Stimulated activated CD8-positive, alpha-beta memory T cell treated with anti-CD3 and anti-CD28 coated beads, Interleukin-7, amount 100 ng/mL, for 1 hour (primary cell): Measurements from ENCODE around the gene KRTAP19-5.
"Not testable (repeated sequence)": the region's sequence is repeated elsewhere in the genome, so short reads cannot be mapped to it uniquely, and the experiment has no call there.

ENCODE experiments used
- DNase-seq, 2 donors: peaks; one replicate each; pipeline ENCODE4 v3.0.0-alpha.2; 2020; ENCODE audit warnings: low read depth in 2 of 2

The KRTAP19-5 gene

DNA sequence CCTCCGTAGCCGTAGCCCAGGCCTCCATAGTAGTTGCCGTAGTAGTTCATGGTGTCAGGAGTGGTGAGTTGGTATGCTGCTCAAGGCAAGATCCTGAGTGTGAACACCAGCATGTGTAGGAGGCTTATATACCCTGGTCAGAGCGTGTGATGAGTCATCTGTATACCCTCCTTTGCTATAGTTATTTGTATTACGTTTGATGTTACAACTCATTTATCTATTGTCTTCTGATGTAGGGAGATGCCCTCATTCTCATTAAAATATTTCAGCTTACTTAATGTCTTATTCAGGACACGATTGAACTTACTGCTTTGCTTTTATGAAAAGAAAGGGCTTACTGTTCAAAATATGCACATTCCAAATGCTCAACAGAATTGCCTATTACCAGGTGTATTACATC is at the start of gene KRTAP19-5:
KRTAP19-5 (minus strand) TSS at position 101 of the 400 bp plus-strand sequence; CDS start at position 50, 51 bp downstream.
- no peak for DNase-seq

DNA sequence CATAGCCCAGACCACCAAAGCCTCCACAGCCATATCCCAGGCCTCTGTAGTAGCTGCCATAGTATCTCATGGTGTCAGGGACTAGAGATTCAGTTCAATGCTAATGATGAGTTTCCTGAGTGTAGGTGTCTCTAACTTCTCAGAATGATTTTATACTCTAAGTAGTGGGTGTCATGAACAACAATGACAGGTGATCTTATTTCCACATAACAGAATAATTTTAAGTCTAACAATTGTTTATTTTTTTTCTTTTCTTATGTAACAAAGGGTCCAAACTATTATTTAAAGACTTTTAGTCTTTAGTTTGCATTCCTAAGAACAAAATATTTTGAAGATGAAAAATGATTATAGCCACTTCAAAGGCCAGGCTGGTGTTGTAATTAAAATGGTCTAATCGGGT is 39.8 kb upstream of the KRTAP19-5 start, which contains the start of gene KRTAP19-6:
KRTAP19-6 (minus strand) TSS at position 101 of the 400 bp plus-strand sequence; CDS start at position 70, 31 bp downstream.
- DNase-seq = no peak

DNA sequence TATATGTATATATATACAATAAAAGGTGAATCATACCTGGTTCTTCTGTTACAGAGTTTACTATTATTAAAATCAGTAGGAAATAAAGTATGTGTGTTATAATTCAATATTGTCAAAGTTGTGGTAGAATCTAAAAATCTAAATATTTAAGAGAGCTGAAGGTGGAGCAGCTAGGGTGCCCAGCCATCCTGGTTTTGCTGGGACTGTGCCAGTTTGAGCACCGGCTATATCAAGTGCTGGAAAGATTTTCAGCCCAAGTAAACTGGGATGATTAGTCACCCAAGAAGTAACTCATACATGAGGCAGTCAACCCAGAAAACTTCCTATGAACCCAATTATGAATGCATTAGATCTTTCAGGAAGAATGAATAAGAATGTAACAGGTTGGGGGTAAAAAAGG is 16.9 kb upstream of the KRTAP19-5 start:
- no peak for DNase-seq

- no peak for DNase-seq
These were observed 13.7 kb upstream of the KRTAP19-5 start for GRCh38 chr21:30515681-30516080.

DNA sequence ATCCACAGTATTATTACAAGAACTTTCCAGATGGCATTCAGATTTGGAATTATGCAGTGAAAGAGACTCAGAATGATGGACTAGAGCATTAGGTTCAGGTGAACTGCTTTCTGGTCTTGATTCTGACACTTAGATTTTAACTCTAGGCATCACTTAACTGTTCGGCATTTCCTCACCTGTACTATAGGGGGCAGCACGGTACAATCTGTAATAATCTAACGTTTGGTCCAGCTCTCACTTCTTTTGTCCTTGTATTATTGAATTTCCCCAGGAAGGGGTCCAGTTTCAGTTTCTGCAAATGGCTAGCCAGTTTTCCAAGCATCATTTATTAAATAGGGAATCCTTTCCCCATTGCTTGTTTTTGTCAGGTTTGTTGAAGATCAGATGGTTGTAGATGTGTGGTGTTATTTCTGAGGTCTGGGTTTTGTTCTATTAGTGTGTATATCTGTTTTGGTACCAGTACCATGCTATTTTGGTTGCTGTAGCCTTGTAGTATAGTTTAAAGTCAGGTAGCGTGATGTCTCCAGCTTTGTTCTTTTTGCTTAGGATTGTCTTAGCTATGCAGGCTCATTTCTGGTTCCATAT is 3.8 kb upstream of the KRTAP19-5 start:
- not testable (repeated sequence) for DNase-seq

- DNase-seq = no peak
These were observed 4.9 kb downstream of the KRTAP19-5 start, which contains the start of gene KRTAP19-4 for GRCh38 chr21:30497065-30497464. Gene KRTAP19-4, minus strand, starts transcription at chr21:30497165. Its CDS starts 55 bp downstream, at chr21:30497110.

DNA sequence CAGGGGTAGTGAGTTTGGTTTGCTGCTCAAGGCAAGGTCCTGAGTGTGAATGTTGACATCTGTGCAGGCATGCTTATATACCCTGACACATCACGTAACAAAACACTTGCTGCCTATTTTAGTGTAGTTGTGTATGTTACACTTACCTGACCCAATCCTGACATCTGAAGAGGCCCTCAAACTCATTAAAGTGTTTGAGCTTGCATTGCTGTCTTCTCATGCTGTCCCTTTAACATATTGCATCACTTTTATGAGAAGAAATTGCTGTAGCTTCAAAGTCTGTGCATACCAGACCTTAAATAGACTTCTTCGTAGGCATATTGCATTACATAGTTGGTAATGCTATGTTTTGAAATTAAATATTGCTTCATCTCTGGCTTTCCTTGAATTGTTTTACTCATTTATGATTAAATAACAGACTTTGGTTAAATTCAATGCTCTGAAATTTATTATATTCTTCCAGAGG is 9.9 kb downstream of the KRTAP19-5 start, which contains the start of gene KRTAP19-3:
KRTAP19-3 (minus strand) TSS at position 51 of the 466 bp plus-strand sequence. CDS start 56 bp downstream, outside the sequence.
- no peak for DNase-seq

DNA sequence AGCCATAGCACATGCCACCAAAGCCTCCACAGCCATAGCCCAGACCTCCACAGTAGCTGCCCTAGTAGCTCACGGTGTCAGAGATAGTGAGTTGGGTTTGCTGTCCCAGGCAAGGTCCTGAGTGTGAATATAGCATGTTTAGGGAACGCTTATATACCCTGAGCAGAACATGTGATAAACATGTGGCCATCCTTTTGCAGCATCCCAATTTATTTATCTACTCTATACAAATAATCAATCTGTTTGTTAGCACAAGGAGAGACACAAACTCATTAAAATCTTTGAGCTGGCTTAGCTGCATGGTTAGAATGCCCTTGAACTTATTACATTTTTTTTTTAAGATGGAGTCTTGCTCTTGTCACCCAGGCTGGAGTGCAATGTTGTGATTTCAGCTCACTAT is 14.6 kb downstream of the KRTAP19-5 start, which contains the start of gene KRTAP19-2:
KRTAP19-2 (minus strand) TSS at position 101 of the 400 bp plus-strand sequence; CDS start at position 13, 88 bp downstream.
- no peak for DNase-seq

DNA sequence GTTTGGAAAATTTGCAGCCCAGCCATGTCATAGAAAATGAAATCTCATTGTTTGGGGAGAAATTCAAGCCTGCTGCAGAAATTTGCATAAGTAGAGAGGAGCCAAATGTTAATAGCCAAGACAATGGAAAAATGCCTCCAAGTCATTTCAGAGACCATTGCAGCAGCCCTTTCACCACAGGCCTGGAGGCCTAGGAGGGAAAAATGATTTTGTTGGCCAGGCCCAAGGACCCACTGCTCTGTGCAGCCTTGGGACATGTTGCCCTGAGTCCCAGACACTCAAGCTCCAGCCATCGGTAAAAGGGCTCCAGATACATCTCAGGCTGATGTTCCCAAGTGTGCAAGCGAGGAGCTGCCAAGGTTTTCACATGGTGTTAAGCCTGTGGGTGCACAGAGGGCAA is 15.8 kb downstream of the KRTAP19-5 start:
- DNase-seq = no peak

DNA sequence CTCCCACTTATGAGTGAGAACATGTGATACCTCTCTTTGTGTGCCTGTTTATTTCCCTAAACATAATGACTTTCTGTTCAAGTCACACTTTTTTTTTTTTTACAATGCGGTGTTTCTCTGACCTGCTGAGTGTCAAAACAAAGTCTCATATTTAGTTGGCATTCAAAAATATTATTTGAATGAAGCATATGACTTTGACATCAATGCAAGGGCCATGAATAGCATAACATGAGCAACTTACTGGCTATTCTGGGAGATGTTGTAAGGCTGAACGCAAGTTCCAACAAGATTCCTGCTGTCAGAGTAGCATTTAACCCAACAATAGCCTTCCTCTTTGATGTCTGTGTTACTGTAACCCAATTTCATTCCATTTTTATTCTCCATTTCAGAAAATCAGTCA is 19.8 kb downstream of the KRTAP19-5 start:
- no peak for DNase-seq

DNA sequence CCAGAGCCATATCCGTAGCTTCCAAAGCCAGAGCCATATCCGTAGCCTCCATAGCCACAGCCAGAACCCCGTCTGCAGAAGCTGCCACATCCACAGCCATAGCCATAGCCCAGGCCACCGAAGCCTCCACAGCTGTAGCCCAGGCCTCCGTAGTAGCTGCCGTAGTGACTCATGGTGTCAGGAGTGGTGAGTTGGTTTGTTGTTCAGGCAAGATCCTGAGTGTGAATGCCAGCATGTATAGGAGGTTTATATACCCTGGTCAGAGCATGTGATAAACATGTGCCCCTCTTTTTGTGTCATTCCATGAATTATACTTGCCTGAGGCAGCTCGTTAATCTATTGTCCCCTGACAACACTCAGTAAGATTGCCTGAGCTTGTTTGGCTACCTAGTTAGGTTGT is 21.8 kb downstream of the KRTAP19-5 start, which contains the start of gene KRTAP19-1:
KRTAP19-1 (minus strand) TSS at position 223 of the 400 bp plus-strand sequence; CDS start at position 173, 50 bp downstream.
- no peak for DNase-seq

- no peak for DNase-seq
These were observed 22.7 kb downstream of the KRTAP19-5 start for GRCh38 chr21:30479259-30479658.

DNA sequence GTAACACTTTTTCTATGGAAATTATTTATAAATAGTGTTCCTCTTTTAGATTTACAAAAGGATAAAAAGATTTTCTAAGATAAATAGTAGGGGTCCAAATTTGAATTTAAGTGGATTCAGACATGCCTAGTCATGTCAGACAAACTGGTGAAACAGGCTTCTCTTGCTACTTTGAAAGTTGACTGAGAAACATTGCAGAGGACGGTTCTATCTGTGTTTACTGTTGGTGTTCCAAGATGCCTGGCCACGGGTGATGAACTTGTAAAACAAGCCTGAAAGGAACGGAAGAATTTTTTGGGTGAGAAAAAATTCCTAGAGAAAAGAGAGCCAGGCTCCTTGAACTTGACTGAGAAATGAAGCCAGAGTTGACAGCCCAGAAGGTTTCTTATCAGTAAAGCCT is 23.9 kb downstream of the KRTAP19-5 start:
- no peak for DNase-seq

DNA sequence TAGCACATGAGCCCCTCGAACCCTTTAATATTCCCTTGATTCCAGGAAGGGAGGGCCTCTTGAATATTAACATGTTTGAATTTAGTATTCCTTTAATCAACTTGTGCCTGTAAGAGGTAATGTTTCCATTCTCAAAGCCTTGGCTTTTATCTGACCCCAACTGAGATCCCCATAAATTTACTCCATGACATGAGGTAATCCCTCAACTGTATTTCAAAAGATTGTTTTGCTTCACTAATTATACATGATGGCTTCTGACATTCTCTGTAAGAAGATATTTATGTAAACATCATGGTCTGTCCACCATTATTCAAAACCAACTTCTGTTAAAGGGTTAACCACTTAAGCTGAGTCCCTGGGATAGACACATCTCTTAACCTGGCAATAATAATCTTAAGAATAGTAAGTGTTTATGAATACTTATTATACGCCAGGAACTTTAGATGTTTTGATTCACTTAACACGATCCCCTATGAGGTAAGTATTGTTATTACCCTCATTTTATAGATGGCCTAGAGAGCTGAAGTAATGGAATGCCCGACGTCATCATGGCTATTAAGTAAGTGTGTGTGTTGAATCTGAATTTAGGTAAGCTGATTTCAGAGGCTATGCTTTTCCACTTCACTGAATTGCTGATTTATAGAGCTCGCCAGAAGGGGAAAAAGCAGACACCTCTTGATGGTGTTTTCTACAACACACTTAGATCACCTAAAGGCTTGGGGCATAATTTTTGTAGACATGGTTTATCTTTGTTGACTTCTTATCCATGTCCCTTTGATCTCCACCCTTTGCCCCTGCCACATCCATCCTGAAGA is 32.8 kb downstream of the KRTAP19-5 start:
- DNase-seq = no peak

DNA sequence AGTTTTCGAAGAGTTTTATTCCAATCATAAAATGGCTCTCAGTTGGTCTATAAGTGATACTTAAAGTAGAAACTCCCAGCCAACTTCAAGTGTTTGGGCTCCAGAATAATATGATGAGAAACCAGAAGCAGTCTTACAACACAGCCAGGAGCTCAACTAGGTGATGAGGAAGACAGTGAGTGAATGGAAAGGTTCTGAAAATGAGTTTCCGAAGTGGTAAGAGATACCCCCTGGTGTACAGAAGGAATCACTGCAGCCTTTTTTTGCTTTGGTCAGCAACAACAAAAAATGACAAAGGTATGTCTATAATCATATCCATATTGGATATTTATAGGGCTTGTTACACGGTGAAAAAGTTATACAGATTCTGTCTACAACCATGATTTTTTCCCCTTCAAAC is 38.2 kb downstream of the KRTAP19-5 start:
- no peak for DNase-seq
